Measurements from ENCODE around the gene ROCK1. TPM values are rescaled to one million over a fixed set of nuclear protein-coding genes. Genes with fewer than 3 reads are reported as not detected.

Gene ROCK1
- total RNA-seq, 1 donor from 2014 or later = 18.6 TPM

DNA sequence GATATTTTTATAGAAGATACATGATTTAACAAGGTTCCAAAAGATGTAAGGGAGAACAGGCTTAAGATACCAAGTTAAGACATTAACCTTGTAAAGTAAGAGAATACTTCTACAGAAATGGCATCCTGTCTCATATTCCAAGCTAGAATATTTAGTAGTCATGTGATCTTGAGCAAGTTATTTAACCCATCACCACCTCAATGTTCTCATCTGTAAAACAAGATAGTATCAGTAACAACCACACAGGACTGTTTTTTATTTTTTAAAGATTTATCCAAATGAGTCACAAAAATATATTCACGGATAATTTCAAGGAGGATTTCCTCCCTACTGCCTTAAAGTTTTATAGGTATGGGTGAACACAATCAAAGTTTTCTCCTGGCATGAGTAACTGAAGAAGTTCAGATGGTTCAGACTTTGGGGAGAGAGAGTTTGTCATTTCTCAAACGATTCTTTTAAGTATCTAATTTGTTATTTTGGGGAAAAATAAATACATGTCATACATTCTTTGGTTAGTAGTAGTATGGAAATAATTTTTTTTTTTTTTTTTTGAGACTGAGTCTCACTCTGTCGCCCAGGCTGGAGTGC lies 25.9 kb downstream of the ROCK1 start:
- DNase-seq (ENCODE audit: low read depth) = no peak
- TF ChIP-seq, protein P1, sequence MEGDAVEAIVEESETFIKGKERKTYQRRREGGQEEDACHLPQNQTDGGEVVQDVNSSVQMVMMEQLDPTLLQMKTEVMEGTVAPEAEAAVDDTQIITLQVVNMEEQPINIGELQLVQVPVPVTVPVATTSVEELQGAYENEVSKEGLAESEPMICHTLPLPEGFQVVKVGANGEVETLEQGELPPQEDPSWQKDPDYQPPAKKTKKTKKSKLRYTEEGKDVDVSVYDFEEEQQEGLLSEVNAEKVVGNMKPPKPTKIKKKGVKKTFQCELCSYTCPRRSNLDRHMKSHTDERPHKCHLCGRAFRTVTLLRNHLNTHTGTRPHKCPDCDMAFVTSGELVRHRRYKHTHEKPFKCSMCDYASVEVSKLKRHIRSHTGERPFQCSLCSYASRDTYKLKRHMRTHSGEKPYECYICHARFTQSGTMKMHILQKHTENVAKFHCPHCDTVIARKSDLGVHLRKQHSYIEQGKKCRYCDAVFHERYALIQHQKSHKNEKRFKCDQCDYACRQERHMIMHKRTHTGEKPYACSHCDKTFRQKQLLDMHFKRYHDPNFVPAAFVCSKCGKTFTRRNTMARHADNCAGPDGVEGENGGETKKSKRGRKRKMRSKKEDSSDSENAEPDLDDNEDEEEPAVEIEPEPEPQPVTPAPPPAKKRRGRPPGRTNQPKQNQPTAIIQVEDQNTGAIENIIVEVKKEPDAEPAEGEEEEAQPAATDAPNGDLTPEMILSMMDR (conservative IDR thresholded peaks at IDR 0.05; ENCODE audit: low read depth, low read length) = no peak
- H3K4me3 ChIP-seq (ENCODE audit: low read depth, low read length) = no peak overlapping the region

DNA sequence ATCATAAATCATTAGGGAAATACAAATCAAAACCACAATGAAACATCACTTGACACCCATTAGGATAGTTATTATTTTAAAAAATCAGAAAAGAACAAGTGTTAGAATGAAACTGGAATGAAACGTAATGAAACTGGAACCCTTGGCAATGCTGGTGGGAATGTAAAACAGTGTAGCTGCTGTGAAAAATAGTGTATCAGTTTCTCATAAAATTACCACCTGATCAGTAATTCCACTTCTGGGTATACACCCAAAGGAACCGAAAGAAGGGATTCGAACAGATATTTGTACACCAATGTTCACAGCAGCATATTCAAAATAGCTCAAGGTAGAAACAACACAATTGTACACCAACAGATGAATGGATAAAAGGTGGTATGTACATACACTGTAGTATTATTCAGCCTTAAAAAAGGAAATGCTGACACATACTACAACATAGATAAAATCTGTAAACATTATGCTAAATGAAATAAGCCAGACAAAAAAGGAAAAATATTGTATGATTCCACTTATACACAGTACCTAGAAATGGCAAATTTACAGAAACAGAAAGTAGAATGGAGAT lies 27.0 kb downstream of the ROCK1 start:
- DNase-seq (ENCODE audit: low read depth) = no peak
- no peak overlapping the region for H3K4me3 ChIP-seq (ENCODE audit: low read depth, low read length)
- TF ChIP-seq, protein P1 (conservative IDR thresholded peaks at IDR 0.05; ENCODE audit: low read depth, low read length) = no peak

DNA sequence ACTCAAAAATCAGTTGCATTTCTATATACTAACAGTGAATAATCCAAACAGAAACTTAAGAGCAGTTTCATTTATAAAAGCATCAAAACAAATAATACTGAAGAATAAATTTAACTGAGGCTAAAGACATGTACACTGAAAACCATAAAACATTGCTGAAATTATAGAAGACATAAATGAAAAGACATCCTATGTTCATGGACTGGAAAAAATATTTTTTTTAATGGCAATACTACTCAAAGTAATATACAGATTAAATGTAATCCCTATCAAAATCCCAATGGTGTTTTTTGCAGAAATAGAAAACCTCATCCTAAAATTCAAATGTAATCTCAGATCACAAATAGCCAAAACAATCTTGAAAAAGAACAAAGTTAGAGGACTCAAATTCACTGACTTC lies 28.6 kb downstream of the ROCK1 start:
- TF ChIP-seq, protein P1 (conservative IDR thresholded peaks at IDR 0.05; ENCODE audit: low read depth, low read length) = no peak
- no peak for DNase-seq (ENCODE audit: low read depth)
- H3K4me3 ChIP-seq (ENCODE audit: low read depth, low read length) = no peak overlapping the region

DNA sequence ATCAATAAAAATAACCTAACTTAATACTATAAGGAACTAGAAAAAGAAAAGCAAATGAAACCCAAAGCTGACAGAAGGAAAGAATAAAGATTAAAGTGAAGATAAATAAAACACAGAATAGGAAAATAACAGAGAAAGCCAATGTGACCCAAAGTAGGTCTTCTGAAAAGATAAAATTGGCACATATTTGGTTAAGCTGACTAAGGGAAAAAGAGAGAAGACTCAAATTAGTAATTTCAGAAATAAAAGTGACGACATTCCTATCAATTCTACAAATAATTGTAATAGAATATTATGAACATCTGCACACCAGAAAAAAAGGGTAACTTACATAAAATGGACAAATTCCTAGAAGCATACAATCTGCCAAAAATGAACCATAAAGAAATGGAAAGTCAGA lies 30.2 kb downstream of the ROCK1 start:
- no peak overlapping the region for H3K4me3 ChIP-seq (ENCODE audit: low read depth, low read length)
- DNase-seq (ENCODE audit: low read depth) = no peak
- TF ChIP-seq, protein P1 (conservative IDR thresholded peaks at IDR 0.05; ENCODE audit: low read depth, low read length) = no peak

DNA sequence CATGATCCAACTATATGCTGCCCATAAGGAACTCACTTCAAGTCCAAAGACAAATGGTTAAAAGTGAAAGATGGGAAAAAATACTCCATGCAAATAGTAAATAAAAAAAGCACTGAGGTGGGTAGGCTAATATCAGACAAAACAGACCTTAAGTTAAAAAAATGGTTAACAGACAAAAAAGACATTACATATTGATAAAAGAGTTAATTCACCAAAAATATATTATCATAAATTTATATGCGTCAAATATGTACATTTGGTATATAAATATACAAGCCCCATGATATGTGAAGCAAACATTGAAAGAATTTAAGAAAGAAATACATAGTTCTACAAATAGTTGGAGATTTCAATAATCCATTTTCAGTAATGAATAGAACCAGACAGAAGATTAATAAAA lies 31.0 kb downstream of the ROCK1 start:
- no peak overlapping the region for H3K4me3 ChIP-seq (ENCODE audit: low read depth, low read length)
- TF ChIP-seq, protein P1 (conservative IDR thresholded peaks at IDR 0.05; ENCODE audit: low read depth, low read length) = no peak
- no peak for DNase-seq (ENCODE audit: low read depth)

DNA sequence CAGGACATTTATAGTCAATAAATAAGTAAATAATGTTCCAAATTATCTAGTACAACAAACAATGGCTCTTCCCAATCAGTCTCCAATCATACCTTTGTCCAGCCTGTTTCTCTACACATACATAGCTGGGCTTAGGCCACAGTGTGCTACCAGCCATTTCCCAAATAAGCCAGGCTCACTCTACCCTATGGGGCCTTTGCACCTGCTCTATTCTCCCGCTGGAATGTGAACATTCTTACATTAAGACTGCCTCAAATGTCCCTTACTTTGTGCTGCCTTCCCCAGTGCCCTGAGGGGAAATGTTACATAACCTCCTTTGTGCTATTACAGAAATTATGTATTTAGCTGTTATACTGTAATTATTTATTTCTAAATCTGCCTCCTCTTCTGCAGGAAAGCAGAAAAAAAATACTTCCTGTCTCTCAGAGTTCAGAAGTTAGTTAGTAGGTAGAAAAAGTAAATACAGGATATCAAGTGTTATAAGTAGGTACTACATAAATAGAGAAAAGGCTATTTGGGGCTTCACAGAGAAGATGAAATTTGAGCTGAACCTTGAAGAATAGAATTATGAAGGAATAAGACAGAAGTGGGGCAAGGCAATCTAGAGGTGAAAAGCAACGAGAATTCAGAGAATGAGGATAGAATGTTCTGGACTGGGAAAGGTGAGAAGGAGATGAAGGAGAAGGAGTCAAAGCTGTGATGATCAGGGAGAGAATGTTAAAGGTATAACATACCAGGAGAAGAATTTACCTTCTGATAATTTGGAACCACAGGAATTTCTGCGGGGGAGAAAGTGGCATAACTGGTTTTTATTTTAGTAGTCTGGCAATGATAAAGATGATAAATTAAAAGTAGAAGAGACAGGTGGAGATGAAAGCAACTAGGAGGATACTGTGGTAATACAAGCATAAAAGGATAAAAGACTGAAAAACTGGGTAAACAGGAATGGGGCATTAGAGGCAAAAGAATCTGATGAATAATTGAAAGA lies 37.0 kb downstream of the ROCK1 start:
- TF ChIP-seq, protein P1 (conservative IDR thresholded peaks at IDR 0.05; ENCODE audit: low read depth, low read length) = no peak
- H3K4me3 ChIP-seq (ENCODE audit: low read depth, low read length) = no peak overlapping the region
- DNase-seq (ENCODE audit: low read depth) = no peak
